Measurements from ENCODE around the gene DBN1. TPM values are rescaled to one million over a fixed set of nuclear protein-coding genes. Genes with fewer than 3 reads are reported as not detected.
A peak's percentile ranks its signal among the peaks of the same experiment; 100 is the strongest.

DBN1 gene
- total and polyA plus RNA-seq, 12 donors = 5.1 to 47.1 (median 12.6) TPM

DNA sequence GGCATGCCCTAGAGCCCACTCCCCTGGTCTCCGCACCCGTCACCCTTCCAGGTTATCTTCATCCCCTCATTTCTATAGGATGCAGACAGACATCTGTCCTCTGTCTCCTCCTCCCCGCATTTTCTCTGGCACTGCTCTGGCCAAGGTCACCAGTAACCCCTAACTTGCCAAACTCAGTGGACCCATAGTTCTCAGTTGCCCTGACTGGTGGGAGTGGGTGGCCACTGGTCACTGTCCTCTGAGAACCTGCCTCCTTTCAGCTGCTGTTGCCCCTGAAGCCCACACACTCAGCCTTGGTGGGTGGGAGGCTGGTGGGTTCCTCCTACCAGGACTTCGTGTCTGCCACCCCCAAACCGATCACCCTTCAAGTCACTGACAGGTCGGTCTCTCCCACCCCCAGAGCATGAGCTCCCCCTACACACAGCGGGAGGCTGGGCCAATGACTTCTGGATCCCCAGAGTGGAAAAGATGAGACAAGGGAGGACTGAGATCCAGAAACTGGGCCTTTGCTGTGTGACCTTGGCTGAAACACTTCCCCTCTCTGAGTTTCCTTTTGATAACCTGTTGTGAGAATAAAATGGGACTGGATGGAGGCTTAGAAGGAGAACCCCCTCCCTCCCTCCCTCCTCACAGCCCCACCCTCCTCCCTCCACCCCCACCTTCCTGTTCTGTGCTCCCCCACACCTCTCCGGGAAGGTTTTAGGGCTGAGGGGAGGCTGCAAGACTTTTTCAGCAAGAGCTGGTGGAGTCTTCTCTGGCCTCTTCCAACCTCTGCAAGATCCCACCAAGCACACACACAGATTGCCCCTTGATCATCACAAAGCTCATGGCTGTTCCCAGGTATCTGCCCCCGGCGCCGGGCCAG, 2.4 kb upstream of the DBN1 start:
- H3K27me3 ChIP-seq = peaks cover 10% of the 10 kb centered on the region
- H3K4me3 ChIP-seq = no peak overlapping the region
- intact Hi-C loops (cut with DNase I) = no loop called here
- TF ChIP-seq, protein P1, sequence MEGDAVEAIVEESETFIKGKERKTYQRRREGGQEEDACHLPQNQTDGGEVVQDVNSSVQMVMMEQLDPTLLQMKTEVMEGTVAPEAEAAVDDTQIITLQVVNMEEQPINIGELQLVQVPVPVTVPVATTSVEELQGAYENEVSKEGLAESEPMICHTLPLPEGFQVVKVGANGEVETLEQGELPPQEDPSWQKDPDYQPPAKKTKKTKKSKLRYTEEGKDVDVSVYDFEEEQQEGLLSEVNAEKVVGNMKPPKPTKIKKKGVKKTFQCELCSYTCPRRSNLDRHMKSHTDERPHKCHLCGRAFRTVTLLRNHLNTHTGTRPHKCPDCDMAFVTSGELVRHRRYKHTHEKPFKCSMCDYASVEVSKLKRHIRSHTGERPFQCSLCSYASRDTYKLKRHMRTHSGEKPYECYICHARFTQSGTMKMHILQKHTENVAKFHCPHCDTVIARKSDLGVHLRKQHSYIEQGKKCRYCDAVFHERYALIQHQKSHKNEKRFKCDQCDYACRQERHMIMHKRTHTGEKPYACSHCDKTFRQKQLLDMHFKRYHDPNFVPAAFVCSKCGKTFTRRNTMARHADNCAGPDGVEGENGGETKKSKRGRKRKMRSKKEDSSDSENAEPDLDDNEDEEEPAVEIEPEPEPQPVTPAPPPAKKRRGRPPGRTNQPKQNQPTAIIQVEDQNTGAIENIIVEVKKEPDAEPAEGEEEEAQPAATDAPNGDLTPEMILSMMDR (IDR thresholded peaks at IDR 0.05) = no peak
- no peak for TF ChIP-seq POLR2A (IDR thresholded peaks at IDR 0.05)
- H3K4me1 ChIP-seq (replicated peaks in 1 of 2) = peaks cover 7 to 29% of the 10 kb centered on the region in 2 donors
- no peaks in the 10 kb centered on the region for H3K36me3 ChIP-seq (replicated peaks in 1 of 2)
- DNase-seq = no peak
- 55 to 69% (median 62%) methylated on average over 9 to 11 of the region's 11 CpGs for WGBS, 4 donors
- H3K27ac ChIP-seq = no peak overlapping the region
- H3K9me3 ChIP-seq (replicated peaks in 1 of 3) = no peaks in the 10 kb centered on the region

DNA sequence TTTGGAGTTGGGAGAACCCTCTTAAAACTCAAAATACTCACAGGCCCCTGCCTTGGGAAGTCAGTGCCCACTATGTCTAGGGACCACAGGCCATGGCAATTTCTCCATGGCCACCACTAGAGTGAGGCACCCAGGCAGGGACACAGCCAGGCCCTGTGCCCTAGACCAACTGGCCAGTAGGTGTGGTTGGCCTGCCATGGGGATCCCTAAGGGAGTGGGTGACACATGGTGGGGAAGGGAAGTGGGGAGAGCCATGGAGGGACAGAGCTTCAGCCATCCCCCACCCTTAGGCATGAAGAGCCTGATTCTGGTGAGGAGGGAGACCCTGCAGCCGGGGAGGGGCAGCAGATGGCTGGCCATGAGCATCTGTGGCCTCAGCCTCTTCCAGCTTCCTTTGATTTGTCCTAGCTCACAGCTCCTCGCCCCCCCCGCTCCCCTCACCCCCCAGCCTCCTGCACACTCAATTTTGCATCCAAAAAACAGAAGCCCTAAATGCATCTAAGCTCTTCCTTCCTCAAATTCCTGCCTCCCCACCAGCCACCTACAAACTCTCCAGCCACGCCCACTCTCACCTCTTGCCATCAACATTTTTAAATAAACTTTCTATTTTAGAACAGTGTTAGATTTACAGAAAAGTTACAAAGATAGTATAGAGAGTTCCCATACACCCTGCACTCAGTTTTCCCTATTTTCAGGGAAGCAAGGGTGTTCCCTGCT, 1.6 kb upstream of the DBN1 start:
- no peak overlapping the region for H3K27ac ChIP-seq
- H3K27me3 ChIP-seq = peaks cover 10% of the 10 kb centered on the region
- intact Hi-C loops (cut with DNase I) = no loop called here
- H3K36me3 ChIP-seq (replicated peaks in 1 of 2) = no peaks in the 10 kb centered on the region
- no peak for DNase-seq
- no peak for TF ChIP-seq POLR2A (IDR thresholded peaks at IDR 0.05)
- TF ChIP-seq, protein P1 (IDR thresholded peaks at IDR 0.05) = no peak
- H3K4me3 ChIP-seq = no peak overlapping the region
- H3K4me1 ChIP-seq (replicated peaks in 1 of 2) = peaks cover 7 to 27% of the 10 kb centered on the region in 2 donors
- 48 to 64% (median 53%) methylated on average over 3 to 4 of the region's 4 CpGs for WGBS, 4 donors
- H3K9me3 ChIP-seq (replicated peaks in 1 of 3) = no peaks in the 10 kb centered on the region

DNA sequence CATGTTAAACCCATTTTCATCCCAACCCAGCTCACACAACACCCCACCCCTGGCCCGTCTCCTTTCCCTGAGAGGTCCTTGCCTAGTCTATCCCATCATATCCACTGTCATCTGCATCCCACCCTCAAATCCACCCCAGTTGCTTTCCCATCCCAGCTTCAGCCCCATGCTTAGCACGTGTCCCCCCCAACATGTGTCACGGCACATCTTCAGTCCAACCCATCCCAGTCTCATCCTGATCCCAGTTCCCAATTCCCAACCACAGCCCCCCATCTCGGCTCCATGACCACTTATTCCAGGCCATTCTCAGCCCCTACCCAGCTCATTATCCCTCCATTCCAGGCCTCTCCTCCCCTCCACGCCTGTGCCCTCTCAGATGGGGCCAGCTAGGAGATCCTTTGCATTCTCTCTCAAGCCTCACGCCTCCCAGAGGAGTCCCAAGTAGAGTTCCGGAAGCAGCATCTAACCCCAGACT, 605 bp upstream of the DBN1 start:
- 65 to 75% (median 69%) methylated on average over 7 of the region's 7 CpGs for WGBS, 4 donors
- no peak for DNase-seq
- TF ChIP-seq, protein P1 (IDR thresholded peaks at IDR 0.05) = no peak
- TF ChIP-seq POLR2A (IDR thresholded peaks at IDR 0.05) = no peak
- no peaks in the 10 kb centered on the region for H3K9me3 ChIP-seq (replicated peaks in 1 of 3)
- H3K36me3 ChIP-seq (replicated peaks in 1 of 2) = no peaks in the 10 kb centered on the region
- intact Hi-C loops (cut with DNase I) = no loop called here
- H3K4me1 ChIP-seq (replicated peaks in 1 of 2) = peaks cover 7 to 17% of the 10 kb centered on the region in 2 donors
- H3K27ac ChIP-seq = peak overlapping the region in 1 of 5 donors; percentile 75
- H3K27me3 ChIP-seq = peaks cover 10% of the 10 kb centered on the region
- H3K4me3 ChIP-seq = no peak overlapping the region

Measured in adrenal gland (tissue), 12 donors.